ENCODE measurements around the gene KRTAP9-6. TPM values are rescaled to one million over a fixed set of nuclear protein-coding genes. Genes with fewer than 3 reads are reported as not detected.

KRTAP9-6 gene
- total and polyA plus RNA-seq, 2 donors (not counting 3 experiments of a cell fraction or from before 2014, with no cell fraction given), result not detected

DNA sequence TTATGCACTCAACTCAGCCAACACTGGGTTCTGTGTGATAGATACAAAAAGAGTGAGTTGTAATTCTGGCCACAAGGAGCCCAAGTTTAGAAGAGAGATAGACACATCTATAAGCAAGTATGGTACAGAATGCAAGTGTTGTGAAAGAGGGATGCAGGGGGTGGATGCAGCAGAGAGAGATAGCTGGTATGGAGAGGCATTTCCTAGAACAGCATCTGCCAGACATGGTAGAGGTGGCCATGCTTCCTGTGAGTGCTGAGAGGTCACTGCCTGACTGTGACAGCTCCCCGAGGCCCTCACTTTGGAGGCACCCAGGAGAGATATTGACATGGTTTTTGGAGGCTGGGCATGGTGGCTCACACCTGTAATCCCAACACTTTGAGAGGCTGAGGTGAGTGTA, 45.9 kb downstream of the KRTAP9-6 start:
- H4K20me1 ChIP-seq (replicated peaks; ENCODE audit: control insufficient read depth, extremely low read depth, insufficient read depth, low read length), result no peaks in the 10 kb centered on the region
- no peak for TF ChIP-seq FOS (IDR thresholded peaks at IDR 0.05; ENCODE audit: borderline replicate concordance, insufficient read depth, low read length)
- no peak for TF ChIP-seq POLR2A (IDR thresholded peaks at IDR 0.05; ENCODE audit: low read depth, low read length)
- TF ChIP-seq, protein P1, sequence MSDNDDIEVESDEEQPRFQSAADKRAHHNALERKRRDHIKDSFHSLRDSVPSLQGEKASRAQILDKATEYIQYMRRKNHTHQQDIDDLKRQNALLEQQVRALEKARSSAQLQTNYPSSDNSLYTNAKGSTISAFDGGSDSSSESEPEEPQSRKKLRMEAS (IDR thresholded peaks at IDR 0.05; ENCODE audit: insufficient read depth, insufficient read length), result no peak
- no peak for TF ChIP-seq POLR2AphosphoS5 (IDR thresholded peaks at IDR 0.05; ENCODE audit: insufficient read depth, low read depth, low read length)
- TF ChIP-seq, protein P2, sequence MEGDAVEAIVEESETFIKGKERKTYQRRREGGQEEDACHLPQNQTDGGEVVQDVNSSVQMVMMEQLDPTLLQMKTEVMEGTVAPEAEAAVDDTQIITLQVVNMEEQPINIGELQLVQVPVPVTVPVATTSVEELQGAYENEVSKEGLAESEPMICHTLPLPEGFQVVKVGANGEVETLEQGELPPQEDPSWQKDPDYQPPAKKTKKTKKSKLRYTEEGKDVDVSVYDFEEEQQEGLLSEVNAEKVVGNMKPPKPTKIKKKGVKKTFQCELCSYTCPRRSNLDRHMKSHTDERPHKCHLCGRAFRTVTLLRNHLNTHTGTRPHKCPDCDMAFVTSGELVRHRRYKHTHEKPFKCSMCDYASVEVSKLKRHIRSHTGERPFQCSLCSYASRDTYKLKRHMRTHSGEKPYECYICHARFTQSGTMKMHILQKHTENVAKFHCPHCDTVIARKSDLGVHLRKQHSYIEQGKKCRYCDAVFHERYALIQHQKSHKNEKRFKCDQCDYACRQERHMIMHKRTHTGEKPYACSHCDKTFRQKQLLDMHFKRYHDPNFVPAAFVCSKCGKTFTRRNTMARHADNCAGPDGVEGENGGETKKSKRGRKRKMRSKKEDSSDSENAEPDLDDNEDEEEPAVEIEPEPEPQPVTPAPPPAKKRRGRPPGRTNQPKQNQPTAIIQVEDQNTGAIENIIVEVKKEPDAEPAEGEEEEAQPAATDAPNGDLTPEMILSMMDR (IDR thresholded peaks at IDR 0.05; ENCODE audit: extremely low read depth in 1 of 2, insufficient read depth in 1 of 2, low read depth in 1 of 2, low read length in 2 of 2), result no peak
- no peak for TF ChIP-seq EZH2 (IDR thresholded peaks at IDR 0.05; ENCODE audit: borderline replicate concordance, low read depth, low read length, severe bottlenecking)
- TF ChIP-seq JUN (IDR thresholded peaks at IDR 0.05; ENCODE audit: borderline replicate concordance, insufficient read depth, insufficient read length, low read depth), result no peak
- no peak for TF ChIP-seq GATA2 (IDR thresholded peaks at IDR 0.05; ENCODE audit: insufficient read depth, insufficient read length, low read depth, low read length)
- no peak for TF ChIP-seq MYC (IDR thresholded peaks at IDR 0.05; ENCODE audit: low read depth, low read length)
- ChIA-PET POLR2A (no interaction called here), CTCF (no interaction called here)
- H3K9me1 ChIP-seq (replicated peaks; ENCODE audit: control insufficient read depth, extremely low read depth, insufficient read depth, low read length), result no peaks in the 10 kb centered on the region
- no peaks in the 10 kb centered on the region for H3K36me3 ChIP-seq (ENCODE audit: control insufficient read depth in 2 of 2, extremely low read depth in 1 of 2, insufficient read depth in 2 of 2, low read length in 2 of 2)
- BruUV-seq (replicated peaks), result no TSS peak
- H3K4me3 ChIP-seq (replicated peaks in 1 of 3; ENCODE audit: insufficient read depth in 1 of 3, low read depth in 1 of 3, low read length in 3 of 3), result no peak overlapping the region
- H3K4me1 ChIP-seq (ENCODE audit: control insufficient read depth, extremely low read depth, insufficient read depth, low read length), result no peaks in the 10 kb centered on the region
- no peak for FAIRE-seq
- H3K9ac ChIP-seq (replicated peaks; ENCODE audit: extremely low read depth, insufficient read depth, low read length), result no peak overlapping the region
- no peaks in the 10 kb centered on the region for H3K27me3 ChIP-seq (ENCODE audit: control insufficient read depth in 2 of 2, insufficient read depth in 2 of 2, low read length in 2 of 2)
- intact Hi-C loops (cut with micrococcal nuclease) (no loop called here), dilution Hi-C loops (cut with MboI; ENCODE audit: extremely low pct_ligation_motif_present, low sequenced_read_pairs) (no loop called here)
- H3K79me2 ChIP-seq (ENCODE audit: control insufficient read depth, insufficient read depth, low read length), result no peaks in the 10 kb centered on the region
- H2AFZ ChIP-seq (ENCODE audit: low read depth, low read length), result no peak overlapping the region
- no peak for DNase-seq (ENCODE audit: low read depth, low spot score)
- H3K4me2 ChIP-seq (ENCODE audit: insufficient read depth, low read length), result no peak overlapping the region
- no peak overlapping the region for H3K27ac ChIP-seq (ENCODE audit: insufficient read depth, low read depth, low read length)
- no peaks in the 10 kb centered on the region for H3K9me3 ChIP-seq (replicated peaks; ENCODE audit: control insufficient read depth, insufficient read depth, low read length)

Data from endothelial cell of umbilical vein (primary cell).